ENCODE results near the gene PORCN. TPM values are rescaled to one million over a fixed set of nuclear protein-coding genes. Genes with fewer than 3 reads are reported as not detected.

The PORCN gene
- 12.1 TPM for polyA plus RNA-seq (2013, experiment 1 of 2)
- polyA plus RNA-seq (2013, experiment 2 of 2), result 12.5 TPM

DNA sequence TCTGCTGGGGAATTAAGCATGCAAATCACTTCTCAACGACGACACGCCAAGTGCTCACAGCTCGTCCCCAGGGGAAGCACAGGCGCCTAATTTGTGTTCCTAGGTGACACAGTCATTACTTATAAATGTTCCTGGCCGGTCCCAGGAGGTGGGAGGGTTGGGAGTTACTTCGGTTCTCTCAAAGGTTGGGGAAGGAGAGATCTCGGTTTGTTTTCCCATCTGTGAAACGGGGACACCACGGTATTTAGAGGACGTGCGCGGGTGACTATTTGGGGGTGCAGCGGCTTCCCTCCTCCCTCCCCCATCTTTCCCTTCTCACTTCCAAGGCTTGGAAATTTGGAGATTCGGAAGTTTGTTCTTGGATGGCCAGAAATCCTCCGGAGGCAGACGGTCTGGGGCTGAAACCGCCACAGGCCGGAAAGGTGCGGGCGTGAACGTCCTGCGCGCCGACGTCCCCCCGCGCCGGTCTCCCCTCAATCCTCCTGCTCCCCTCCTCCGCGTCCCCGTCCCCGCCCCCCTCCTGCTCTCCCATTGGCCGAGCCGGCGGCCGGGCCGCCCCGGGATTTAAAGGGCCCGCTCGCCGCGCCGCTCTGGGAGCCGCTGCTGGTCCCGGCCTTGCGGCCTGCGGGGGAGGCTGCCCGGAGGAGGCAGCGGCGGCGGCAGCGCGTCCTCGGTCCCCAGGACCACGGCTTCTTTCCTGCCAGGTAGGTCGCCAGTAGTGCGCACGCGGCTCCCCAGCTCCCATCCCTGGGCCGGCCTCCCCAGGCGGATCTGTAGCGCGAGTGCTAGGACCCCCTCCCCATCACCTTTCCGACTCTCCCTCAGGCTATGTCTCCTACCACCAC is at the start of gene PORCN:
PORCN (plus strand) TSS at position 593 of the 845 bp plus-strand sequence. CDS start 829 bp downstream, outside the sequence.
- Histone ChIP-seq H3K23ac (ENCODE audit: low read length in 2 of 2) (peak within 1 kb of the TSS in 1 of 2 experiments; percentile 23), H2BK12ac (ENCODE audit: low read length in 2 of 2) (peak within 1 kb of the TSS in 1 of 2 experiments; percentile 54), H3K4me2 (ENCODE audit: low read length, poor library complexity, severe bottlenecking) (peak within 1 kb of the TSS; percentile 66), H2AK5ac (ENCODE audit: low read length, severe bottlenecking) (no peak within 1 kb of the TSS), H2BK15ac (ENCODE audit: low read depth, poor library complexity, severe bottlenecking) (no peak within 1 kb of the TSS), H3K79me1 (replicated peaks; ENCODE audit: low read length, poor library complexity, severe bottlenecking) (no peaks in the 10 kb centered on the region), H2AFZ (ENCODE audit: low read depth, low read length) (peak within 1 kb of the TSS; percentile 1), H3K9ac (ENCODE audit: low read length) (peak within 1 kb of the TSS; percentile 86), H3K4me3 (ENCODE audit: insufficient read depth in 1 of 2, low read depth in 1 of 2, low read length in 2 of 2) (peak within 1 kb of the TSS; percentile 77 to 84), H3K36me3 (ENCODE audit: control insufficient read depth in 1 of 2, insufficient read depth in 2 of 2, low read depth in 1 of 2, low read length in 2 of 2) (peaks cover 0 to 12% of the 10 kb centered on the region in 2 experiments), H2BK5ac (ENCODE audit: low read depth, low read length, poor library complexity, severe bottlenecking) (no peak within 1 kb of the TSS), H3K27me3 (ENCODE audit: control insufficient read depth in 1 of 2, insufficient read depth in 1 of 2, low read length in 2 of 2) (peaks cover 0 to 5% of the 10 kb centered on the region in 2 experiments), H4K8ac (ENCODE audit: low read length) (peak within 1 kb of the TSS; percentile 85), H3K18ac (ENCODE audit: low read depth in 1 of 2, low read length in 2 of 2) (peak within 1 kb of the TSS; percentile 43 to 78), H3K4ac (ENCODE audit: low read depth in 1 of 2, low read length in 2 of 2) (peak within 1 kb of the TSS in 1 of 2 experiments; percentile 24), H3K4me1 (ENCODE audit: control insufficient read depth, insufficient read depth, low read depth, low read length) (peaks cover 7% of the 10 kb centered on the region), H2BK120ac (ENCODE audit: low read depth, low read length) (no peak within 1 kb of the TSS), H4K91ac (ENCODE audit: low read length) (peak within 1 kb of the TSS; percentile 27), H3K9me3 (ENCODE audit: control insufficient read depth, low read length) (no peaks in the 10 kb centered on the region), H3K14ac (ENCODE audit: low read length in 2 of 2) (peak within 1 kb of the TSS in 1 of 2 experiments; percentile 87), H3K27ac (ENCODE audit: low read length, poor library complexity, severe bottlenecking) (no peak within 1 kb of the TSS)
- peak; percentile 57 for DNase-seq
- 1% methylated on average over 28 of the region's 65 CpGs for WGBS

DNA sequence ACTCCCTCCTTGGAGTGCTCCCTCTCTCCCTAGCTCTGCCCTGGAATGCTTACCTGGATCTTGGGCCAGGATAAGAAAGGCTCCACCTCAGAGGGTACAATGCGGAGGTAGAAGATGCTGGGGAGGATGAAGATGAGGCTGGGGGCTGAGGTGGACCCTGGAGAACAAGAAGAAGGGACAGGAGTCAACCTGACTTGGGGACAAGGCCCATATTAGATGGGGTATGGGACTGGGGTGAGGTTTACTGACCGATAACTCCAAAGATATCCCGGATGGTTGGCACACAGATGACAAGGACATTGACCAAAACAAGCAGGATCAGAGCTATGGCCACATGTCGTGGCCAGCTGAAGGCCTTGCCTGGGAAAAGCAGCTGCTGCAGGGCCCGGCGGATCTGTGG is 49.3 kb upstream of the PORCN start:
- Histone ChIP-seq H3K9me3 (ENCODE audit: control insufficient read depth, low read length) (peaks cover 3% of the 10 kb centered on the region), H3K4me3 (ENCODE audit: insufficient read depth in 1 of 2, low read depth in 1 of 2, low read length in 2 of 2) (no peak overlapping the region), H2BK120ac (ENCODE audit: low read depth, low read length) (no peak overlapping the region), H3K23ac (ENCODE audit: low read length in 2 of 2) (no peak overlapping the region), H2AFZ (ENCODE audit: low read depth, low read length) (no peak overlapping the region), H3K4me2 (ENCODE audit: low read length, poor library complexity, severe bottlenecking) (no peak overlapping the region), H3K27me3 (ENCODE audit: control insufficient read depth in 1 of 2, insufficient read depth in 1 of 2, low read length in 2 of 2) (peaks cover 0 to 5% of the 10 kb centered on the region in 2 experiments), H3K36me3 (ENCODE audit: control insufficient read depth in 1 of 2, insufficient read depth in 2 of 2, low read depth in 1 of 2, low read length in 2 of 2) (peaks cover 0 to 31% of the 10 kb centered on the region in 2 experiments), H3K27ac (ENCODE audit: low read length, poor library complexity, severe bottlenecking) (no peak overlapping the region), H3K4ac (ENCODE audit: low read depth in 1 of 2, low read length in 2 of 2) (no peak overlapping the region), H3K14ac (ENCODE audit: low read length in 2 of 2) (no peak overlapping the region), H2BK15ac (ENCODE audit: low read depth, poor library complexity, severe bottlenecking) (no peak overlapping the region), H4K91ac (ENCODE audit: low read length) (no peak overlapping the region), H3K79me1 (replicated peaks; ENCODE audit: low read length, poor library complexity, severe bottlenecking) (no peaks in the 10 kb centered on the region), H2AK5ac (ENCODE audit: low read length, severe bottlenecking) (no peak overlapping the region), H2BK12ac (ENCODE audit: low read length in 2 of 2) (no peak overlapping the region), H3K4me1 (ENCODE audit: control insufficient read depth, insufficient read depth, low read depth, low read length) (no peaks in the 10 kb centered on the region), H4K8ac (ENCODE audit: low read length) (no peak overlapping the region), H2BK5ac (ENCODE audit: low read depth, low read length, poor library complexity, severe bottlenecking) (no peak overlapping the region), H3K18ac (ENCODE audit: low read depth in 1 of 2, low read length in 2 of 2) (no peak overlapping the region), H3K9ac (ENCODE audit: low read length) (no peak overlapping the region)
- no peak for DNase-seq
- 96% methylated on average over 6 of the region's 6 CpGs for WGBS

DNA sequence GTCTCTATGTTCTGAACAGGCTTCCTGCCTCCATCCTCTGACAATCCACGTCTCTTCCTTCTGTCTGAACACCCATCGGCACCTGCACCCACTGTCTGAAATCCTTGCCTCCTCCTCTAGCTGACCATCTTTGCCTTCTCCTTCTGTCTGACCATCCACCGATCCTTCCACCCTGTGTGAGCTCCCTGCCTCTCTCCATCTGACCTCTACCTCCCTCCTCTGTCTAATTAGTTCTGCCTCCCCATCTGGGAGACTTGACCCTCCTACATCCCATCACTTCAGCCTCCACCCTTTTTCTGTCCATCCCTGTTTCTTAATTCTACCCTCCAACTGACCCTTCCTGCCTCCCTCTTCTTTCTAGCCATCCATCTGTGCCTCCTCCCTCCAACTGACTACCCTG is 48.8 kb upstream of the PORCN start:
- H2AFZ ChIP-seq (ENCODE audit: low read depth, low read length), result no peak overlapping the region

DNA sequence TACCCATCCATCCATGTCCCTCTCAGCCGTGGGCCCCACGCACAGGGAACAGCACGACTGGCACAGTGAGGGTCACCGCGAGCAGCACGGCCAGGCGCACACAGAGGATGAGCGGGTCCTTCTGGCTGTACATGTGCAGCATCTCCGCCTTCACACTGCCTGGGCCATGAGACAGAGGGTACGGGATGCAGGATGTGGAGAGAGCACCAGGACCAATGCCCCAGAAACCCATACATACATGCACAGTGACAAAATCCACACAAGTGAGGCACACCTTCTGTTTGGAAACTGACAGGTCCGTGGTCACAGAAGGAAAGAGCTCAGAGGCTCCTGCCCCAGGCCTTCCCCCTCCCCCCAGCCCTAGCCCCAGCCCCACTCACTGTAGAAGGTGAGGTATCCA is 48.2 kb upstream of the PORCN start:
- H3K36me3 ChIP-seq (ENCODE audit: control insufficient read depth in 1 of 2, insufficient read depth in 2 of 2, low read depth in 1 of 2, low read length in 2 of 2), result peaks cover 0 to 31% of the 10 kb centered on the region in 2 experiments
- H3K4me1 ChIP-seq (ENCODE audit: control insufficient read depth, insufficient read depth, low read depth, low read length), result peaks cover 8% of the 10 kb centered on the region
- no peak overlapping the region for H2BK120ac ChIP-seq (ENCODE audit: low read depth, low read length)
- H4K91ac ChIP-seq (ENCODE audit: low read length), result no peak overlapping the region
- DNase-seq, result no peak
- H2AFZ ChIP-seq (ENCODE audit: low read depth, low read length), result no peak overlapping the region
- no peak overlapping the region for H2BK12ac ChIP-seq (ENCODE audit: low read length in 2 of 2)
- H3K4me3 ChIP-seq (ENCODE audit: insufficient read depth in 1 of 2, low read depth in 1 of 2, low read length in 2 of 2), result peak overlapping the region in 1 of 2 experiments; percentile 35
- no peak overlapping the region for H3K27ac ChIP-seq (ENCODE audit: low read length, poor library complexity, severe bottlenecking)
- 96% methylated on average over 7 of the region's 11 CpGs for WGBS
- no peak overlapping the region for H2BK5ac ChIP-seq (ENCODE audit: low read depth, low read length, poor library complexity, severe bottlenecking)
- no peaks in the 10 kb centered on the region for H3K9me3 ChIP-seq (ENCODE audit: control insufficient read depth, low read length)
- H3K4me2 ChIP-seq (ENCODE audit: low read length, poor library complexity, severe bottlenecking), result no peak overlapping the region
- H3K79me1 ChIP-seq (replicated peaks; ENCODE audit: low read length, poor library complexity, severe bottlenecking), result no peaks in the 10 kb centered on the region
- H2AK5ac ChIP-seq (ENCODE audit: low read length, severe bottlenecking), result no peak overlapping the region
- no peak overlapping the region for H3K4ac ChIP-seq (ENCODE audit: low read depth in 1 of 2, low read length in 2 of 2)
- no peak overlapping the region for H2BK15ac ChIP-seq (ENCODE audit: low read depth, poor library complexity, severe bottlenecking)
- no peak overlapping the region for H3K9ac ChIP-seq (ENCODE audit: low read length)
- H3K14ac ChIP-seq (ENCODE audit: low read length in 2 of 2), result no peak overlapping the region
- no peak overlapping the region for H4K8ac ChIP-seq (ENCODE audit: low read length)
- no peak overlapping the region for H3K23ac ChIP-seq (ENCODE audit: low read length in 2 of 2)
- peaks cover 0 to 3% of the 10 kb centered on the region in 2 experiments for H3K27me3 ChIP-seq (ENCODE audit: control insufficient read depth in 1 of 2, insufficient read depth in 1 of 2, low read length in 2 of 2)
- no peak overlapping the region for H3K18ac ChIP-seq (ENCODE audit: low read depth in 1 of 2, low read length in 2 of 2)

More for the DNA sequence above, 48.8 kb upstream of the PORCN start:
- Histone ChIP-seq H3K4ac (ENCODE audit: low read depth in 1 of 2, low read length in 2 of 2) (no peak overlapping the region), H3K79me1 (replicated peaks; ENCODE audit: low read length, poor library complexity, severe bottlenecking) (no peaks in the 10 kb centered on the region), H3K23ac (ENCODE audit: low read length in 2 of 2) (no peak overlapping the region), H3K14ac (ENCODE audit: low read length in 2 of 2) (no peak overlapping the region), H3K4me3 (ENCODE audit: insufficient read depth in 1 of 2, low read depth in 1 of 2, low read length in 2 of 2) (no peak overlapping the region), H2AK5ac (ENCODE audit: low read length, severe bottlenecking) (no peak overlapping the region), H2BK12ac (ENCODE audit: low read length in 2 of 2) (no peak overlapping the region), H3K27me3 (ENCODE audit: control insufficient read depth in 1 of 2, insufficient read depth in 1 of 2, low read length in 2 of 2) (peaks cover 0 to 3% of the 10 kb centered on the region in 2 experiments), H3K4me2 (ENCODE audit: low read length, poor library complexity, severe bottlenecking) (no peak overlapping the region), H4K8ac (ENCODE audit: low read length) (no peak overlapping the region), H3K18ac (ENCODE audit: low read depth in 1 of 2, low read length in 2 of 2) (no peak overlapping the region), H2BK120ac (ENCODE audit: low read depth, low read length) (no peak overlapping the region), H4K91ac (ENCODE audit: low read length) (no peak overlapping the region), H3K27ac (ENCODE audit: low read length, poor library complexity, severe bottlenecking) (no peak overlapping the region), H2BK5ac (ENCODE audit: low read depth, low read length, poor library complexity, severe bottlenecking) (no peak overlapping the region), H3K9ac (ENCODE audit: low read length) (no peak overlapping the region), H3K9me3 (ENCODE audit: control insufficient read depth, low read length) (no peaks in the 10 kb centered on the region), H3K4me1 (ENCODE audit: control insufficient read depth, insufficient read depth, low read depth, low read length) (peaks cover 3% of the 10 kb centered on the region), H2BK15ac (ENCODE audit: low read depth, poor library complexity, severe bottlenecking) (no peak overlapping the region), H3K36me3 (ENCODE audit: control insufficient read depth in 1 of 2, insufficient read depth in 2 of 2, low read depth in 1 of 2, low read length in 2 of 2) (peaks cover 0 to 31% of the 10 kb centered on the region in 2 experiments)
- DNase-seq, result no peak
- WGBS, result 96% methylated on average over 3 of the region's 3 CpGs
